Neural progenitor cell (in vitro differentiated cells): ENCODE results near the gene GFI1. TPM values are rescaled to one million over a fixed set of nuclear protein-coding genes. Genes with fewer than 3 reads are reported as not detected.

Experiments used
- DNase-seq: peaks from one replicate; pipeline ENCODE4 v3.0.0-alpha.2; 2016; ENCODE audit warnings: low spot score
- H2AFZ ChIP-seq: fragments of 200-600 bp; sonication (generic); replicated peaks from 2 replicates; pipeline ENCODE4 v1.6.1; 2016; ENCODE audit warnings: antibody characterized with exemption
- H3F3A ChIP-seq: fragments of 200-600 bp; sonication (generic); 2 replicates; pipeline ENCODE4 v1.6.1; 2016; ENCODE audit warnings: antibody characterized with exemption, low read depth
- H3K27ac ChIP-seq: fragments of 200-600 bp; sonication (generic); 2 replicates; pipeline ENCODE4 v1.5.1; 2016; ENCODE audit warnings: mild to moderate bottlenecking
- H3K27me3 ChIP-seq: fragments of 200-600 bp; sonication (generic); 2 replicates; pipeline ENCODE4 v1.6.1; 2016; ENCODE audit warnings: mild to moderate bottlenecking, moderate library complexity
- H3K36me3 ChIP-seq: fragments of 200-600 bp; sonication (generic); 2 replicates; pipeline ENCODE4 v1.5.1; 2016
- H3K4me1 ChIP-seq: fragments of 200-600 bp; sonication (generic); 2 replicates; pipeline ENCODE4 v1.6.1; 2016; ENCODE audit warnings: mixed run types
- H3K4me2 ChIP-seq: fragments of 200-600 bp; sonication (generic); 2 replicates; pipeline ENCODE4 v1.6.1; 2016
- H3K4me3 ChIP-seq: fragments of 200-600 bp; sonication (generic); 2 replicates; pipeline ENCODE4 v1.5.1; 2016
- H3K79me2 ChIP-seq: fragments of 200-600 bp; sonication (generic); 2 replicates; pipeline ENCODE4 v1.6.1; 2016; ENCODE audit warnings: low read depth
- H3K9ac ChIP-seq: fragments of 200-600 bp; sonication (generic); 2 replicates; pipeline ENCODE4 v1.6.1; 2016
- H3K9me3 ChIP-seq: fragments of 200-600 bp; sonication (generic); 2 replicates; pipeline ENCODE4 v1.5.1; 2016; ENCODE audit warnings: low read depth
- H4K20me1 ChIP-seq: fragments of 200-600 bp; sonication (generic); 2 replicates; pipeline ENCODE4 v1.6.1; 2016; ENCODE audit warnings: low read depth
- H3K27ac Mint-ChIP-seq: 3 replicates; pipeline ENCODE4 v1.8.0; 2021; ENCODE audit warnings: mixed read lengths
- H3K27me3 Mint-ChIP-seq: 2 replicates; pipeline ENCODE4 v1.8.0; 2022; ENCODE audit warnings: low read depth, mild to moderate bottlenecking, inconsistent platforms, moderate library complexity, mixed read lengths; ENCODE audit not compliant: insufficient read depth
- H3K36me3 Mint-ChIP-seq: 3 replicates; pipeline ENCODE4 v1.8.0; 2021; ENCODE audit warnings: mixed read lengths
- H3K4me1 Mint-ChIP-seq: 3 replicates; pipeline ENCODE4 v1.8.0; 2021; ENCODE audit warnings: mixed read lengths
- H3K4me3 Mint-ChIP-seq: 3 replicates; pipeline ENCODE4 v1.8.0; 2021; ENCODE audit warnings: mild to moderate bottlenecking, moderate library complexity, mixed read lengths
- H3K9me3 Mint-ChIP-seq: 3 replicates; pipeline ENCODE4 v1.8.0; 2020; ENCODE audit warnings: mixed read lengths
- EZH2 ChIP-seq: fragments of 200-600 bp; sonication (generic); IDR thresholded peaks from 2 replicates; pipeline ENCODE4 v1.6.1; 2017; ENCODE audit warnings: antibody characterized with exemption, mild to moderate bottlenecking, moderate library complexity
- EZH2phosphoT487 ChIP-seq: fragments of 200-600 bp; sonication (generic); IDR thresholded peaks from 2 replicates; pipeline ENCODE4 v1.6.1; 2017; ENCODE audit warnings: antibody characterized with exemption
- total RNA-seq: library from RNA; depleted of rRNA; stranded (reverse); fragments of >200 nt; gene quantifications from 2 replicates; pipeline ENCODE4 v1.2.3, GENCODE V29; 2015; ENCODE audit warnings: low replicate concordance
- TF ChIP-seq, protein P1 (sequence below): fragments of 200-600 bp; sonication (generic); IDR thresholded peaks from 2 replicates; pipeline ENCODE4 v1.5.1; 2017; ENCODE audit warnings: antibody characterized with exemption, mild to moderate bottlenecking

Gene GFI1
- total RNA-seq, 1 donor from 2014 or later = not detected

DNA sequence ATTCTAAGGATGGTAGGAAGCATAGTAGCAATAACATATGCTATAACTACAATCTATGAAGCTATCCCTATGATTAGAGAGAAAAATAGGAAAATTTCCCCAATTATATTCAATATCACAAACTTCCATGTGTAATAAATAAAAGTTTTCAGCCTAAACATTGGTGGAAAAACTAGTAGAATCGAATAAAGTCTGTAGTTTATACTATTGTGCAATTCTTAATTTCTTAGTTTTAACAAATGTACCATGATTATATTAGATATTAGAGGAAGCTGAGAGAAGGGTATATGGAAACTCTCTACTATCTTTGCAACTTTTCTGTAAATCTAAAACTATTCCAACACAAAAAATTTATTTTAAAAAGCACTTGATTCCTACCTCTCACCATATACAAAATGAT lies 13.8 kb upstream of the GFI1 start:
- no peaks in the 10 kb centered on the region for H3K79me2 ChIP-seq
- TF ChIP-seq EZH2phosphoT487 = no peak
- TF ChIP-seq, protein P1, sequence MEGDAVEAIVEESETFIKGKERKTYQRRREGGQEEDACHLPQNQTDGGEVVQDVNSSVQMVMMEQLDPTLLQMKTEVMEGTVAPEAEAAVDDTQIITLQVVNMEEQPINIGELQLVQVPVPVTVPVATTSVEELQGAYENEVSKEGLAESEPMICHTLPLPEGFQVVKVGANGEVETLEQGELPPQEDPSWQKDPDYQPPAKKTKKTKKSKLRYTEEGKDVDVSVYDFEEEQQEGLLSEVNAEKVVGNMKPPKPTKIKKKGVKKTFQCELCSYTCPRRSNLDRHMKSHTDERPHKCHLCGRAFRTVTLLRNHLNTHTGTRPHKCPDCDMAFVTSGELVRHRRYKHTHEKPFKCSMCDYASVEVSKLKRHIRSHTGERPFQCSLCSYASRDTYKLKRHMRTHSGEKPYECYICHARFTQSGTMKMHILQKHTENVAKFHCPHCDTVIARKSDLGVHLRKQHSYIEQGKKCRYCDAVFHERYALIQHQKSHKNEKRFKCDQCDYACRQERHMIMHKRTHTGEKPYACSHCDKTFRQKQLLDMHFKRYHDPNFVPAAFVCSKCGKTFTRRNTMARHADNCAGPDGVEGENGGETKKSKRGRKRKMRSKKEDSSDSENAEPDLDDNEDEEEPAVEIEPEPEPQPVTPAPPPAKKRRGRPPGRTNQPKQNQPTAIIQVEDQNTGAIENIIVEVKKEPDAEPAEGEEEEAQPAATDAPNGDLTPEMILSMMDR = no peak
- no peak for TF ChIP-seq EZH2
- H3K4me3 ChIP-seq = no peak overlapping the region
- peaks cover 4% of the 10 kb centered on the region for H3K27me3 Mint-ChIP-seq
- H3K36me3 ChIP-seq = no peaks in the 10 kb centered on the region
- no peaks in the 10 kb centered on the region for H3K4me1 ChIP-seq
- H3K4me1 Mint-ChIP-seq = no peaks in the 10 kb centered on the region
- H3K27ac ChIP-seq = no peak overlapping the region
- no peaks in the 10 kb centered on the region for H3K36me3 Mint-ChIP-seq
- no peaks in the 10 kb centered on the region for H3F3A ChIP-seq
- no peaks in the 10 kb centered on the region for H3K27me3 ChIP-seq
- no peaks in the 10 kb centered on the region for H3K9me3 Mint-ChIP-seq
- H3K9me3 ChIP-seq = no peaks in the 10 kb centered on the region
- DNase-seq = no peak
- H3K4me3 Mint-ChIP-seq = no peak overlapping the region
- no peak overlapping the region for H3K27ac Mint-ChIP-seq
- H3K4me2 ChIP-seq = no peak overlapping the region
- no peak overlapping the region for H3K9ac ChIP-seq
- no peaks in the 10 kb centered on the region for H4K20me1 ChIP-seq
- H2AFZ ChIP-seq = no peak overlapping the region

DNA sequence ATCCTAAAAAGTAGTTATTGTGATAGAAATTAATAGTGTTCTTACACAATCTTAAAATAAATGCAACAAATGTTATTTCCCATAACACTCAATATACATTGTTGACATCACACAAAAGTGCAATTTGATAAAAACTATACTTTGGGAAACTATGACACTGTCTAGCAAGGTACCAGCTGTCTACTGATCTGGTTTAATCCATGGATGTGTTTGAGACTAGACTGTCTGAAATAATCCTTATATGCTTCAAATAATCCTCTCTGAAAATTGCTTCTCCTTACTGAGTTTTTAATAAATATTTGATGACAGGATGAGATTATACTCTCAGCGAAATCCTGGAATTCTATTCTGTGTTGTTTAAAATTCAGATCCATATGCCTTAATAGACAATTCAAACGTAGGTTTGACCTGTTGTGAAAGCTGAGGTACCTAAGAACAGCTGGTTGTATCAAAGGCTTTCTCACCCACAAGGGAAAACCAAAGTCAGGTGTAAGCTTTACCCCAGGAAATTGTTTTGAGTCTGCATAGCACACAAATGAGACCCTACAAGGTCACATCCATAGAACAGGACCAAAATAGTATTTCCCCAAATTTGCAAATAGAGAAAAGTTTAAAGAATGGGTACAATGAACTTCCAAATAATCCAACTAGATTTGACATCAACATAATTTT lies 8.8 kb upstream of the GFI1 start:
- no peaks in the 10 kb centered on the region for H3K36me3 Mint-ChIP-seq
- peaks cover 5% of the 10 kb centered on the region for H3K27me3 Mint-ChIP-seq
- no peaks in the 10 kb centered on the region for H4K20me1 ChIP-seq
- H3K4me2 ChIP-seq = no peak overlapping the region
- no peaks in the 10 kb centered on the region for H3K4me1 Mint-ChIP-seq
- H3K4me3 Mint-ChIP-seq = no peak overlapping the region
- no peaks in the 10 kb centered on the region for H3K36me3 ChIP-seq
- H3K9me3 ChIP-seq = no peaks in the 10 kb centered on the region
- TF ChIP-seq, protein P1 = no peak
- TF ChIP-seq EZH2phosphoT487 = no peak
- no peak for TF ChIP-seq EZH2
- H3K9ac ChIP-seq = no peak overlapping the region
- H3K27ac ChIP-seq = no peak overlapping the region
- H3F3A ChIP-seq = no peaks in the 10 kb centered on the region
- H3K79me2 ChIP-seq = no peaks in the 10 kb centered on the region
- no peak overlapping the region for H2AFZ ChIP-seq
- H3K4me3 ChIP-seq = no peak overlapping the region
- no peak for DNase-seq
- no peaks in the 10 kb centered on the region for H3K9me3 Mint-ChIP-seq
- no peaks in the 10 kb centered on the region for H3K4me1 ChIP-seq
- peaks cover 14% of the 10 kb centered on the region for H3K27me3 ChIP-seq
- no peak overlapping the region for H3K27ac Mint-ChIP-seq

DNA sequence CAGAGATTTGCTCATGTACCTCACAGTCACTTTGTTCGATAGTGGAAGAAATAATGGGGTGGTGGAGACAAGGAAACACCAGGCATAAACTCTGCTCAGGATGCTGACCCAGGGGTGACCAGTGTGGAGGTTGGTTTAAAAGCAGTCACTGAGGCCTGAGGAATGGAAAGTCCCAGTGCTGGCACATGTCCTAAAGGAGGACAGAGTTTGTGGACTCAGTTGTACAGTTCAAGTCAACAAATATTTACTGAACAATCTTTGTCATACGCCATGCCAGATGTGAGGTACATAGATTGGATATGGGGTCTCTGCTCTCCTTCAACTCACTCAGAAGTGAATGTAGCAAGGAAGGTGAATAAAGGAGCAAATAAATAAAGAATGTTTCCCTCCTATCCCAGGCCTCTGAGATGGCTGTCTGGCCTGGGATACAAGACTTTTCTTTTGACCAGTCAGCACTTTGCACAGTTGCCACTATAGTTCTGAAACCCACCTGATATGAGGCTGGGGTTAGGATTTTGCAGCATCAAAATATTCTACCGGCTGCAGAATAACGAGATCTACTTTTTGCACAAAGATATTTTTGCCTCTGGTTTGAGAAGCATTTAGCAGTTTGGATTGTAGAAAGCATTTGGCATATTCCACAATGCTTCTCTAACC lies 7.9 kb upstream of the GFI1 start:
- Mint-ChIP-seq H3K9me3 (no peaks in the 10 kb centered on the region), H3K27me3 (peaks cover 6% of the 10 kb centered on the region), H3K4me1 (no peaks in the 10 kb centered on the region), H3K27ac (no peak overlapping the region), H3K4me3 (no peak overlapping the region), H3K36me3 (no peaks in the 10 kb centered on the region)
- H3K9ac ChIP-seq = no peak overlapping the region
- H2AFZ ChIP-seq = no peak overlapping the region
- no peak overlapping the region for H3K27ac ChIP-seq
- H3K79me2 ChIP-seq = no peaks in the 10 kb centered on the region
- TF ChIP-seq EZH2 (no peak), EZH2phosphoT487 (no peak)
- TF ChIP-seq, protein P1 = no peak
- H4K20me1 ChIP-seq = no peaks in the 10 kb centered on the region
- no peaks in the 10 kb centered on the region for H3K36me3 ChIP-seq
- H3K4me3 ChIP-seq = no peak overlapping the region
- H3K4me1 ChIP-seq = no peaks in the 10 kb centered on the region
- DNase-seq = no peak
- no peaks in the 10 kb centered on the region for H3F3A ChIP-seq
- peaks cover 23% of the 10 kb centered on the region for H3K27me3 ChIP-seq
- no peak overlapping the region for H3K4me2 ChIP-seq
- no peaks in the 10 kb centered on the region for H3K9me3 ChIP-seq
